CD4-positive, alpha-beta T cell treated with Interleukin-4 for 1 hour (primary cell): Measurements from ENCODE around the gene TWIST2.

ENCODE experiments used
- DNase-seq, 2 donors: peaks; one replicate each; pipeline ENCODE4 v3.0.0-alpha.2; 2020 to 2022

The TWIST2 gene

GRCh38 chr2:238859636-238860347 is 11.9 kb downstream of the TWIST2 start:
- DNase-seq: no peak

GRCh38 chr2:238861013-238861730 is 13.3 kb downstream of the TWIST2 start:
- no peak for DNase-seq

GRCh38 chr2:238861766-238862315 is 14.0 kb downstream of the TWIST2 start:
- no peak for DNase-seq

GRCh38 chr2:238862701-238863100 is 14.8 kb downstream of the TWIST2 start:
- DNase-seq: no peak

- no peak for DNase-seq
Observed at GRCh38 chr2:238863231-238863630, 15.3 kb downstream of the TWIST2 start.

- no peak for DNase-seq
Observed at GRCh38 chr2:238863749-238864206, 15.9 kb downstream of the TWIST2 start.

GRCh38 chr2:238864207-238865014 is 16.5 kb downstream of the TWIST2 start:
- no peak for DNase-seq

- DNase-seq: no peak
Observed at GRCh38 chr2:238865015-238865719, 17.3 kb downstream of the TWIST2 start.

GRCh38 chr2:238865744-238866355 is 18.0 kb downstream of the TWIST2 start:
- DNase-seq: no peak

- no peak for DNase-seq
Observed at GRCh38 chr2:238866656-238867277, 18.9 kb downstream of the TWIST2 start.

GRCh38 chr2:238868067-238868524 is 20.2 kb downstream of the TWIST2 start:
- DNase-seq: no peak

- no peak for DNase-seq
Observed at GRCh38 chr2:238868616-238869292, 20.9 kb downstream of the TWIST2 start.

- no peak for DNase-seq
Observed at GRCh38 chr2:238869293-238870124, 21.6 kb downstream of the TWIST2 start.

GRCh38 chr2:238870261-238870660 is 22.4 kb downstream of the TWIST2 start:
- DNase-seq: no peak

GRCh38 chr2:238872026-238872425 is 24.1 kb downstream of the TWIST2 start:
- DNase-seq: no peak

- DNase-seq: no peak
Observed at GRCh38 chr2:238872628-238873380, 24.9 kb downstream of the TWIST2 start.

GRCh38 chr2:238873381-238873801 is 25.5 kb downstream of the TWIST2 start:
- DNase-seq: no peak

- DNase-seq: no peak
Observed at GRCh38 chr2:238873841-238874240, 26.0 kb downstream of the TWIST2 start.
